Mesenchymal stem cell (in vitro differentiated cells and primary cell): ENCODE measurements around the gene AGPAT1.

Source experiments
- DNase-seq: peaks from one replicate; pipeline ENCODE4 v3.0.0-alpha.2; 2013
- H2AFZ ChIP-seq: one replicate; pipeline ENCODE4 v1.6.1; 2013; ENCODE audit warnings: low read depth, mild to moderate bottlenecking, control low read depth, inconsistent platforms, low read length, moderate library complexity
- H2AK5ac ChIP-seq: 2 replicates; pipeline ENCODE4 v1.6.1; 2013; ENCODE audit warnings: low read length, moderate library complexity, mild to moderate bottlenecking, inconsistent platforms; ENCODE audit not compliant: severe bottlenecking
- H2BK120ac ChIP-seq: one replicate; pipeline ENCODE4 v1.6.1; 2013; ENCODE audit warnings: low read depth, mild to moderate bottlenecking, inconsistent platforms, low read length, moderate library complexity
- H2BK12ac ChIP-seq, 2 experiments: one replicate each; pipeline ENCODE4 v1.6.1; 2013; ENCODE audit warnings: inconsistent platforms in 2 of 2, low read length in 2 of 2, mild to moderate bottlenecking in 2 of 2, moderate library complexity in 2 of 2, control low read depth in 1 of 2
- H2BK15ac ChIP-seq: one replicate; pipeline ENCODE4 v1.6.1; 2013; ENCODE audit warnings: mild to moderate bottlenecking, low read depth, inconsistent platforms; ENCODE audit not compliant: poor library complexity, severe bottlenecking
- H2BK5ac ChIP-seq: 2 replicates; pipeline ENCODE4 v1.6.1; 2013; ENCODE audit warnings: low read depth, mild to moderate bottlenecking, low read length, control low read depth, inconsistent platforms; ENCODE audit not compliant: poor library complexity, severe bottlenecking
- H3K14ac ChIP-seq, 2 experiments: one replicate each; pipeline ENCODE4 v1.6.1; 2013; ENCODE audit warnings: inconsistent platforms in 2 of 2, low read length in 2 of 2, control low read depth in 1 of 2, mild to moderate bottlenecking in 1 of 2, moderate library complexity in 1 of 2
- H3K18ac ChIP-seq, 2 experiments: one replicate each; pipeline ENCODE4 v1.6.1; 2013; ENCODE audit warnings: inconsistent platforms in 2 of 2, low read length in 2 of 2, control low read depth in 1 of 2, low read depth in 1 of 2, mild to moderate bottlenecking in 1 of 2
- H3K23ac ChIP-seq, 2 experiments: one replicate each; pipeline ENCODE4 v1.6.1; 2013; ENCODE audit warnings: inconsistent platforms in 2 of 2, low read length in 2 of 2, mild to moderate bottlenecking in 2 of 2, moderate library complexity in 2 of 2, control low read depth in 1 of 2
- H3K27ac ChIP-seq: 2 replicates; pipeline ENCODE4 v1.5.1; 2013; ENCODE audit warnings: mild to moderate bottlenecking, moderate library complexity, low read length, control low read depth, inconsistent platforms; ENCODE audit not compliant: poor library complexity, severe bottlenecking
- H3K27me3 ChIP-seq, 2 experiments: 2 replicates each; pipeline versions ENCODE4 v1.6.1 to v1.7.0; 2013; ENCODE audit warnings: low read length in 2 of 2, mild to moderate bottlenecking in 2 of 2, moderate library complexity in 2 of 2, control low read depth in 1 of 2, inconsistent platforms in 1 of 2; ENCODE audit not compliant: control insufficient read depth in 1 of 2, insufficient read depth in 1 of 2
- H3K36me3 ChIP-seq, 2 experiments: 2 replicates each; pipeline versions ENCODE4 v1.6.1 to v1.7.0; 2013; ENCODE audit warnings: low read length in 2 of 2, control low read depth in 1 of 2, inconsistent platforms in 1 of 2, low read depth in 1 of 2, mild to moderate bottlenecking in 1 of 2; ENCODE audit not compliant: insufficient read depth in 2 of 2, control insufficient read depth in 1 of 2
- H3K4ac ChIP-seq, 2 experiments: one replicate each; pipeline ENCODE4 v1.6.1; 2013; ENCODE audit warnings: inconsistent platforms in 2 of 2, low read length in 2 of 2, mild to moderate bottlenecking in 2 of 2, moderate library complexity in 2 of 2, control low read depth in 1 of 2, low read depth in 1 of 2
- H3K4me1 ChIP-seq: 2 replicates; pipeline ENCODE4 v1.6.1; 2013; ENCODE audit warnings: low read depth, low read length, control low read depth; ENCODE audit not compliant: control insufficient read depth, insufficient read depth
- H3K4me2 ChIP-seq: 2 replicates; pipeline ENCODE4 v1.6.1; 2013; ENCODE audit warnings: low read length, mild to moderate bottlenecking, inconsistent platforms; ENCODE audit not compliant: poor library complexity, severe bottlenecking
- H3K4me3 ChIP-seq, 2 experiments: 2 replicates each; pipeline versions ENCODE4 v1.5.1 to v1.7.0; 2013; ENCODE audit warnings: low read length in 2 of 2, mild to moderate bottlenecking in 2 of 2, control low read depth in 1 of 2, low read depth in 1 of 2; ENCODE audit not compliant: insufficient read depth in 1 of 2
- H3K79me1 ChIP-seq: replicated peaks from 2 replicates; pipeline ENCODE4 v1.6.1; 2013; ENCODE audit warnings: mild to moderate bottlenecking, control low read depth, low read length, inconsistent platforms; ENCODE audit not compliant: poor library complexity, severe bottlenecking
- H3K9ac ChIP-seq: 2 replicates; pipeline ENCODE4 v1.7.0; 2013; ENCODE audit warnings: mild to moderate bottlenecking, low read length, moderate library complexity
- H3K9me3 ChIP-seq: 2 replicates; pipeline ENCODE4 v1.7.0; 2013; ENCODE audit warnings: mild to moderate bottlenecking, low read length; ENCODE audit not compliant: control insufficient read depth
- H4K8ac ChIP-seq: one replicate; pipeline ENCODE4 v1.6.1; 2013; ENCODE audit warnings: inconsistent platforms, mild to moderate bottlenecking, low read length, moderate library complexity
- H4K91ac ChIP-seq: one replicate; pipeline ENCODE4 v1.6.1; 2013; ENCODE audit warnings: mild to moderate bottlenecking, low read length, inconsistent platforms
- WGBS: methylation state at CpG from one replicate; pipeline ENCODE4 v1.1.7; 2013; ENCODE audit warnings: mixed read lengths; 5-methylcytosine and 5-hydroxymethylcytosine counted together

Gene AGPAT1

GRCh38 chr6:32137454-32137853, 38.4 kb downstream of the AGPAT1 start:
- Histone ChIP-seq H2AFZ (no peak overlapping the region), H3K36me3 (no peaks in the 10 kb centered on the region), H3K18ac (no peak overlapping the region), H4K91ac (no peak overlapping the region), H2BK5ac (no peak overlapping the region), H3K14ac (no peak overlapping the region), H3K27me3 (peaks cover 0 to 6% of the 10 kb centered on the region in 2 experiments), H3K4me1 (no peaks in the 10 kb centered on the region), H3K4me3 (no peak overlapping the region), H4K8ac (no peak overlapping the region), H3K4me2 (no peak overlapping the region), H2BK120ac (no peak overlapping the region), H3K23ac (no peak overlapping the region), H3K27ac (no peak overlapping the region), H2BK12ac (no peak overlapping the region), H3K9ac (no peak overlapping the region), H3K4ac (no peak overlapping the region), H2AK5ac (no peak overlapping the region), H3K9me3 (no peaks in the 10 kb centered on the region), H2BK15ac (no peak overlapping the region), H3K79me1 (no peaks in the 10 kb centered on the region)
- DNase-seq = no peak

DNA sequence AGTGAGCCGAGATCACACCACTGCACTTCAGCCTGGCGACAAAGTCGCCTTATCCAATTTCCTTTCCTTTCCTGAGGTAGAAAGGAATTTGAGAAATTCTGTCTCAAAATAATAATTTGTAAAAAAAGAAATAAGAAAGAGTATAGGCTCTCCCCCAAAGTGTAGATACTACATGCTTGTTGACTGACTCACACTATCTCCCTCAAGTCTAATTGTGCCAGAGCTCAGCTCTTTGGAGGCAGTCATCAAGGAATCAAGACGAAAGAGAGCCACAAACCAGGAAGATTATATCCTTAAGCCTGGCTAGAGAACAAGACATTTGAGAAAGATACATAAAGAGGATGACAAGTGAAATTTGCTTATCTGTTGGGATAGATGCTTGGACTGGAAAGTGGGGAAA, 42.1 kb downstream of the AGPAT1 start:
- H3K79me1 ChIP-seq = peaks cover 10% of the 10 kb centered on the region
- no peak overlapping the region for H3K27ac ChIP-seq
- H2AK5ac ChIP-seq = no peak overlapping the region
- no peak overlapping the region for H2BK15ac ChIP-seq
- no peak overlapping the region for H3K4me2 ChIP-seq
- H3K14ac ChIP-seq = no peak overlapping the region
- no peak overlapping the region for H3K23ac ChIP-seq
- no peak overlapping the region for H3K4ac ChIP-seq
- no peak overlapping the region for H3K4me3 ChIP-seq
- H2BK12ac ChIP-seq = no peak overlapping the region
- peaks cover 0 to 6% of the 10 kb centered on the region in 2 experiments for H3K27me3 ChIP-seq
- H3K18ac ChIP-seq = no peak overlapping the region
- no peak overlapping the region for H3K9ac ChIP-seq
- peaks cover 11% of the 10 kb centered on the region for H3K4me1 ChIP-seq
- H2AFZ ChIP-seq = no peak overlapping the region
- no peak overlapping the region for H4K91ac ChIP-seq
- no peak overlapping the region for H2BK5ac ChIP-seq
- no peak overlapping the region for H2BK120ac ChIP-seq
- no peaks in the 10 kb centered on the region for H3K9me3 ChIP-seq
- no peak overlapping the region for H4K8ac ChIP-seq
- no peaks in the 10 kb centered on the region for H3K36me3 ChIP-seq
- WGBS = 53% methylated on average over 1 of the region's 4 CpGs
- no peak for DNase-seq

GRCh38 chr6:32132110-32132509, 43.8 kb downstream of the AGPAT1 start:
- H2BK12ac ChIP-seq = no peak overlapping the region
- H3K23ac ChIP-seq = no peak overlapping the region
- H3K4me1 ChIP-seq = peaks cover 19% of the 10 kb centered on the region
- no peak overlapping the region for H3K4me3 ChIP-seq
- no peak overlapping the region for H2AK5ac ChIP-seq
- H3K9me3 ChIP-seq = no peaks in the 10 kb centered on the region
- no peak overlapping the region for H3K4ac ChIP-seq
- H3K36me3 ChIP-seq = no peaks in the 10 kb centered on the region
- H4K8ac ChIP-seq = no peak overlapping the region
- no peak for DNase-seq
- H3K18ac ChIP-seq = no peak overlapping the region
- no peak overlapping the region for H2BK15ac ChIP-seq
- H3K9ac ChIP-seq = no peak overlapping the region
- H3K27me3 ChIP-seq = peaks cover 0 to 6% of the 10 kb centered on the region in 2 experiments
- H2AFZ ChIP-seq = no peak overlapping the region
- no peak overlapping the region for H3K4me2 ChIP-seq
- H2BK120ac ChIP-seq = no peak overlapping the region
- H3K14ac ChIP-seq = no peak overlapping the region
- no peak overlapping the region for H2BK5ac ChIP-seq
- H4K91ac ChIP-seq = no peak overlapping the region
- peaks cover 21% of the 10 kb centered on the region for H3K79me1 ChIP-seq
- H3K27ac ChIP-seq = no peak overlapping the region

DNA sequence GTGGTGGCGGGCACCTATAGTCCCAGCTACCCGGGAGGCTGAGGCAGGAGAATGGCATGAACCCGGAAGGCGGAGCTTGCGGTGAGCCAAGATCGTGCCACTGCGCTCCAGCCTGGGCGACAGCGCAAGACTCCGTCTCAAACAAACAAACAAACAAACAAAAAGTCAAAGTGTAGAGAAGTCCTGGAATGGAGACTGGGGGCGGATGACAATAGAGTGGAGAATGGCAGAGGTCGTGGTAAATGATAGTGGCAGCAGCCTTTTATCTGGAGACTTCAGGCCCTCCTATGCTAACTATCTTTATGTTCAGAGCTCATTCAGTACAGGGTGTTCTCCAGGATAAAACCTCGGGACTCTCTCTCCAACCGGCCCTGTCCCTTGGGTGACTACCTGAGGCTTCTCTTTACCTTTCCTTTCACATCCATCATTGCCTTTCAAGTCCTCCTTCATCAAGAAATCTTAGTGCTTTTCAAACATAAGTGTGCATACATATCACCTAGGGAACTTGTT, 44.4 kb downstream of the AGPAT1 start:
- Histone ChIP-seq H3K27ac (no peak overlapping the region), H2AK5ac (no peak overlapping the region), H3K4me2 (no peak overlapping the region), H3K4me1 (peaks cover 22% of the 10 kb centered on the region), H2AFZ (no peak overlapping the region), H2BK120ac (no peak overlapping the region), H3K23ac (no peak overlapping the region), H3K27me3 (peaks cover 0 to 6% of the 10 kb centered on the region in 2 experiments), H2BK15ac (no peak overlapping the region), H3K9me3 (no peaks in the 10 kb centered on the region), H4K91ac (no peak overlapping the region), H2BK12ac (no peak overlapping the region), H3K36me3 (peaks cover 0 to 6% of the 10 kb centered on the region in 2 experiments), H3K14ac (no peak overlapping the region), H3K9ac (no peak overlapping the region), H3K18ac (no peak overlapping the region), H3K4ac (no peak overlapping the region), H4K8ac (no peak overlapping the region), H3K4me3 (no peak overlapping the region), H2BK5ac (no peak overlapping the region), H3K79me1 (peaks cover 27% of the 10 kb centered on the region)
- no peak for DNase-seq
- 99% methylated on average over 6 of the region's 14 CpGs for WGBS
